ENCODE results near the gene GRB7. TPM values are rescaled to one million over a fixed set of nuclear protein-coding genes. Genes with fewer than 3 reads are reported as not detected.

Gene GRB7
- 10 to 100 TPM; 25.4 to 39.9 TPM for total RNA-seq

DNA sequence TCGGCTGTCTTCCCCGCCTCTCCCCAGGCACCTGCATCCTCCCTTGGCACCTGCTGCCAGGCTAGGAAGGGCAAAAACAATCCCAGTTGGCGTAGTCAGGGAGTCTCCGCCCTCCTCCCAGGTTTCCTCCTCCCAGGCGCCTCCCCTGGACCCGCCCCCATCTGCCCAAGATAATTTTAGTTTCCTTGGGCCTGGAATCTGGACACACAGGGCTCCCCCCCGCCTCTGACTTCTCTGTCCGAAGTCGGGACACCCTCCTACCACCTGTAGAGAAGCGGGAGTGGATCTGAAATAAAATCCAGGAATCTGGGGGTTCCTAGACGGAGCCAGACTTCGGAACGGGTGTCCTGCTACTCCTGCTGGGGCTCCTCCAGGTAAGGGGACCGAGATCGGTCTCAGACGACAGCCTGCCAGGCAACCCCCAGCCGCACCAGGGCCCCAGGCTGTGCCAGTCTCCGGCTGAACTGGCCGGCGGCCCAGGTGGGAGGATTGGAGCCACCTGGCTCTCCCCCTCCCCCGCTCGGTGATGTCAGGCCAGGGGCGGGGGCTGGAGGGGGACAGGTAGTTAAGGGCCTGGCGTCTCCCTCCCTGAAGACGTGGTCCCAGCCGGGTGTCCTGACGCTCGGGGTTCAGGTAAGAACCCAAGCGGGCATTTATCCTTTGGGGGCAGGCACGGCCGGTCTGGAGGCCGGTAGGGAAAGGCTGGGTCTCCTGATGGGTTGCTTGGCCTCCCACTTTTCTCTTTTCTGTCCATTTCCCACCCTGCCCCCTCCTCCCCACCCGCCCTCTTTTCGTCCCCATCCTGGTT lies at the start of gene GRB7:
TSS of gene GRB7 (plus strand) at position 179 of the 808 bp plus-strand sequence. CDS start 4,364 bp downstream, outside the sequence.
- H3K4me1 ChIP-seq = peaks cover 45% of the 10 kb centered on the region
- H3K9me3 ChIP-seq = no peaks in the 10 kb centered on the region
- DNase-seq = peak; percentile 93 to 97 (median 94)
- peak; percentile 77 for ATAC-seq
- H3K27me3 ChIP-seq = no peaks in the 10 kb centered on the region
- intact Hi-C loops (cut with DNase I) = no loop called here
- H3K27ac ChIP-seq = peak within 1 kb of the TSS; percentile 95 to 99 (median 98)
- H3K4me3 ChIP-seq = peak within 1 kb of the TSS; percentile 18 to 64
- H3K36me3 ChIP-seq (replicated peaks in 1 of 2; ENCODE audit: insufficient read depth in 1 of 2, low read depth in 2 of 2) = peaks cover 2 to 4% of the 10 kb centered on the region in 2 donors
- WGBS, 2 donors = 3 to 4% methylated on average over 20 to 34 of the region's 34 CpGs
- peak; percentile 83 to 93 (median 91) for TF ChIP-seq POLR2A (IDR thresholded peaks at IDR 0.05)
- TF ChIP-seq, protein P1, sequence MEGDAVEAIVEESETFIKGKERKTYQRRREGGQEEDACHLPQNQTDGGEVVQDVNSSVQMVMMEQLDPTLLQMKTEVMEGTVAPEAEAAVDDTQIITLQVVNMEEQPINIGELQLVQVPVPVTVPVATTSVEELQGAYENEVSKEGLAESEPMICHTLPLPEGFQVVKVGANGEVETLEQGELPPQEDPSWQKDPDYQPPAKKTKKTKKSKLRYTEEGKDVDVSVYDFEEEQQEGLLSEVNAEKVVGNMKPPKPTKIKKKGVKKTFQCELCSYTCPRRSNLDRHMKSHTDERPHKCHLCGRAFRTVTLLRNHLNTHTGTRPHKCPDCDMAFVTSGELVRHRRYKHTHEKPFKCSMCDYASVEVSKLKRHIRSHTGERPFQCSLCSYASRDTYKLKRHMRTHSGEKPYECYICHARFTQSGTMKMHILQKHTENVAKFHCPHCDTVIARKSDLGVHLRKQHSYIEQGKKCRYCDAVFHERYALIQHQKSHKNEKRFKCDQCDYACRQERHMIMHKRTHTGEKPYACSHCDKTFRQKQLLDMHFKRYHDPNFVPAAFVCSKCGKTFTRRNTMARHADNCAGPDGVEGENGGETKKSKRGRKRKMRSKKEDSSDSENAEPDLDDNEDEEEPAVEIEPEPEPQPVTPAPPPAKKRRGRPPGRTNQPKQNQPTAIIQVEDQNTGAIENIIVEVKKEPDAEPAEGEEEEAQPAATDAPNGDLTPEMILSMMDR (IDR thresholded peaks at IDR 0.05) = no peak

GRCh38 chr17:39688475-39688835 lies 49.3 kb upstream of the GRB7 start:
- ATAC-seq = no peak
- H3K27me3 ChIP-seq = no peaks in the 10 kb centered on the region
- no peak for DNase-seq
- WGBS, 2 donors = 8 to 10% methylated on average over 6 of the region's 6 CpGs
- peak overlapping the region in 3 of 4 donors; percentile 85 to 93 (median 90) for H3K27ac ChIP-seq
- TF ChIP-seq, protein P1 (IDR thresholded peaks at IDR 0.05) = no peak
- TF ChIP-seq POLR2A (IDR thresholded peaks at IDR 0.05) = no peak
- no peaks in the 10 kb centered on the region for H3K36me3 ChIP-seq (replicated peaks in 1 of 2; ENCODE audit: insufficient read depth in 1 of 2, low read depth in 2 of 2)
- intact Hi-C loops (cut with DNase I) = loop anchor here (10.0 kb wide), 1 partner anchor 56 kb away; no protein-coding TSS in a partner anchor
- H3K4me3 ChIP-seq = peak overlapping the region; percentile 58 to 65
- no peaks in the 10 kb centered on the region for H3K9me3 ChIP-seq
- H3K4me1 ChIP-seq = peaks cover 21% of the 10 kb centered on the region

DNA sequence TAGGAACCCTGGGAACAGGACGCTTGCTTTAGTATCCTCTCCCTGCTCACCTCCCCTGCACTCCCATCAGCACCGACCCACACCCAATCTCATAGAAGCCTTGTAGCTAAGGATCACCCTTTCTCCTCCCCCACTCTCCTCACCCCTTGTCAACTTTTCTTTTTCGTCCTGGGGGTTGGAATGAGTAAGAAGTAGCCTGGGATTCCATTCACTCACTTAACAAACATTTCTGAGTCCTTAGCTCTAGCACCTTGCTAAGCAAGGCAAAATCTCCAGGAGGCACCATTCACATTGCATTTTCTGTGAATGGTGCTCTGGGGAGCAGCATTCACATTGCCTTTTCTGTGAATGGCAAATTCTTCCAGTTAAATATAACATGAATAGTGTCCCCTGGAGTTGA lies 48.8 kb upstream of the GRB7 start:
- no peak for TF ChIP-seq POLR2A (IDR thresholded peaks at IDR 0.05)
- no peak overlapping the region for H3K27ac ChIP-seq
- intact Hi-C loops (cut with DNase I) = loop anchor here (10.0 kb wide), 1 partner anchor 56 kb away; no protein-coding TSS in a partner anchor
- WGBS, 2 donors = 39 to 44% methylated on average over 3 of the region's 3 CpGs
- no peaks in the 10 kb centered on the region for H3K27me3 ChIP-seq
- no peak overlapping the region for H3K4me3 ChIP-seq
- DNase-seq = no peak
- no peak for ATAC-seq
- peaks cover 21% of the 10 kb centered on the region for H3K4me1 ChIP-seq
- no peaks in the 10 kb centered on the region for H3K9me3 ChIP-seq
- no peaks in the 10 kb centered on the region for H3K36me3 ChIP-seq (replicated peaks in 1 of 2; ENCODE audit: insufficient read depth in 1 of 2, low read depth in 2 of 2)

GRCh38 chr17:39694593-39694992 lies 43.1 kb upstream of the GRB7 start:
- intact Hi-C loops (cut with DNase I) = no loop called here
- 72 to 77% methylated on average over 5 of the region's 5 CpGs for WGBS, 2 donors
- no peak for TF ChIP-seq POLR2A (IDR thresholded peaks at IDR 0.05)
- TF ChIP-seq, protein P1 (IDR thresholded peaks at IDR 0.05) = no peak
- H3K27me3 ChIP-seq = no peaks in the 10 kb centered on the region
- no peak for ATAC-seq
- no peak overlapping the region for H3K4me3 ChIP-seq
- H3K9me3 ChIP-seq = no peaks in the 10 kb centered on the region
- DNase-seq = no peak
- no peak overlapping the region for H3K27ac ChIP-seq
- no peaks in the 10 kb centered on the region for H3K36me3 ChIP-seq (replicated peaks in 1 of 2; ENCODE audit: insufficient read depth in 1 of 2, low read depth in 2 of 2)
- peaks cover 17% of the 10 kb centered on the region for H3K4me1 ChIP-seq

- ATAC-seq (no peak), DNase-seq (no peak)
- Histone ChIP-seq H3K4me1 (peaks cover 17% of the 10 kb centered on the region), H3K4me3 (no peak overlapping the region), H3K36me3 (replicated peaks in 1 of 2; ENCODE audit: insufficient read depth in 1 of 2, low read depth in 2 of 2) (no peaks in the 10 kb centered on the region), H3K27ac (peak overlapping the region in 2 of 4 donors; percentile 8 to 66), H3K27me3 (no peaks in the 10 kb centered on the region), H3K9me3 (no peaks in the 10 kb centered on the region)
- no peak for TF ChIP-seq POLR2A (IDR thresholded peaks at IDR 0.05)
- TF ChIP-seq, protein P1 (IDR thresholded peaks at IDR 0.05) = no peak
- 88 to 96% methylated on average over 2 of the region's 2 CpGs for WGBS, 2 donors
- intact Hi-C loops (cut with DNase I) = no loop called here
Measured at GRCh38 chr17:39695089-39695474, 42.7 kb upstream of the GRB7 start.
